Effector memory CD8-positive, alpha-beta T cell (primary cell): ENCODE measurements around the gene C9orf50.

ENCODE experiments used
- ATAC-seq: fragments of 150-1000 bp; cut with Tn5 transposase; replicated peaks from 2 replicates; pipeline ENCODE4 v1.10.0; 2021; ENCODE audit warnings: mild to moderate bottlenecking, moderate library complexity
- DNase-seq, 3 experiments: peaks; one replicate each; pipeline ENCODE4 v3.0.0; 2021
- H3K27ac Mint-ChIP-seq, 2 donors: one replicate each; pipeline ENCODE4 v1.8.0; 2022; ENCODE audit warnings: mild to moderate bottlenecking in 2 of 2, mixed read lengths in 2 of 2, moderate library complexity in 2 of 2
- H3K27me3 Mint-ChIP-seq, 2 donors: one replicate each; pipeline ENCODE4 v1.8.0; 2022; ENCODE audit warnings: mixed read lengths in 2 of 2
- H3K36me3 Mint-ChIP-seq: one replicate; pipeline ENCODE4 v1.8.0; 2022; ENCODE audit warnings: mild to moderate bottlenecking, moderate library complexity, mixed read lengths; ENCODE audit not compliant: insufficient read depth
- H3K4me1 Mint-ChIP-seq, 2 donors: one replicate each; pipeline ENCODE4 v1.8.0; 2022; ENCODE audit warnings: low read depth in 2 of 2, mixed read lengths in 2 of 2
- H3K4me3 Mint-ChIP-seq, 2 donors: one replicate each; pipeline ENCODE4 v1.8.0; 2022; ENCODE audit warnings: mild to moderate bottlenecking in 2 of 2, mixed read lengths in 2 of 2, moderate library complexity in 2 of 2
- H3K9me3 Mint-ChIP-seq, 2 donors: one replicate each; pipeline ENCODE4 v1.8.0; 2022; ENCODE audit warnings: mixed read lengths in 2 of 2

The C9orf50 gene

DNA sequence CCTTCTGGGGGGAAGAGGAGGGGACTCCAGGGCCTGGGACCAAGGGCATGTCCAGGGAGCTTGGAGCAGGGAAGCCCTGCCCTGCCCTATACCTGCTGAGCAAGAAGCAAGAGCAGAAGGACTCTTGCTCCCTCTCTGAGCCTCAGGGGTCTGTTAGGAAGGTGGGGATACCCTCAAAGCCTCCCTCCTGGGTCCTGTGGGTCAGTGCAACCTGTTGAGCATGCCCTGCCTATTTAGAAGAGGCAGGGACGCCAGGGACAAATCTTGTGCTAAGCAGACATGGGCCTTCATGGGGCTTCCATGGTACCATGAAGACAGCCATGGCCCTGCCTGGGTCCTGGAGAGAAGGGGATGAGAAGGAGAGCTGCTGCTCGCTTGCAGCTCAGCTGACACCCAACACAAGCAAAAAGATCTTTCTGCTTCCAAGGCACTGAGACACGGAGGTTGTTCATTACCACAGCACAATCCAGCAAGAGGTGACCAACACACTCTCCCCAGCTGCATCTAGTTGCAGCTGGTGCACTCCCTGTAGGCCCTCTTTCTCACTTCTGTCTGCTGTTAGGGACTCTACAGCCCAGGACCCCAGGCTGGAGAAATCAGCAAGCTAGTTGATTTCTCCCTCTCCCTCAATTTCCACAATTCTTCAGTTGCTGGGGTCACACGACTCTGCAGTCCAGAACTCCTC, 39.3 kb downstream of the C9orf50 start:
- no peak for ATAC-seq

DNA sequence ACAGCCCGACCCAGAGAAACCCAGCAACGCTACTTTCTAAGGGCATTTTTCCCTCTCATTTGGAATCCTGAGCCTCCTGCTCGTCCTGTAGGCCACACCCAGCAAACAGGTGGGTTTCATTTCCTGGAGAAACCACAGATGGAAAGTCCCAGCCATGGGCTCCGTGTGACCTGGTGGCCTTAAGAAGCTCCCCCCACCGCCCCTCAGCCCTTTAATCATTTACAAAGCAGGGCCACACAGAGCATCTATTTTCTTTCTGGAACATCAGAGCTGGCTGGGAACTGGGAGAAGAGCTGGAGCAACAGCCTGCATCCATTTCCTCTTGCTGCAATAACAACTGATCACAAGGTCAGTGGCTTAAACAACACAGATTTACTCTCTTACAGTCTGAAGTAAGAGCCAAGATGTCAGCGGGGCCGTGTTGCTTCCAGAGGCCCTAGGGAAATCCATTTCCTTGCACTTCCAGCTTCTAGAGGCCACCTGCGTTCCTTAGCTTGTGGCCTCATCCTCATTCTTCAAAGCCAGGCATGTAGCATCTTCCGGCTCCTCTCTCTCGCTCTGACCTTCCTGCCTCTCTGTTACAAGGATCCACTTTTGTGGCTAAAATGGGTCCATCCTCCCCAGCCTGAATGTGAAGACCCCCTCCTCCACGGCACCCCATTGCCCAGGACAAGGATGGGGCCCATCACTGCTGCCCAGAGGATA, 40.5 kb downstream of the C9orf50 start:
- H3K36me3 Mint-ChIP-seq: no peaks in the 10 kb centered on the region
- peaks cover 18 to 41% of the 10 kb centered on the region in 2 donors for H3K4me1 Mint-ChIP-seq
- ATAC-seq (peak; percentile 59), DNase-seq (no peak)
- no peaks in the 10 kb centered on the region for H3K27me3 Mint-ChIP-seq
- peak overlapping the region in 1 of 2 donors; percentile 46 for H3K27ac Mint-ChIP-seq
- peak overlapping the region in 1 of 2 donors; percentile 31 for H3K4me3 Mint-ChIP-seq
- peaks cover 0 to 2% of the 10 kb centered on the region in 2 donors for H3K9me3 Mint-ChIP-seq

More for the DNA sequence above, 39.3 kb downstream of the C9orf50 start:
- no peak for DNase-seq
- Mint-ChIP-seq H3K4me3 (no peak overlapping the region), H3K27ac (no peak overlapping the region), H3K4me1 (peaks cover 18 to 46% of the 10 kb centered on the region in 2 donors), H3K36me3 (no peaks in the 10 kb centered on the region), H3K9me3 (peaks cover 0 to 2% of the 10 kb centered on the region in 2 donors), H3K27me3 (no peaks in the 10 kb centered on the region)

DNA sequence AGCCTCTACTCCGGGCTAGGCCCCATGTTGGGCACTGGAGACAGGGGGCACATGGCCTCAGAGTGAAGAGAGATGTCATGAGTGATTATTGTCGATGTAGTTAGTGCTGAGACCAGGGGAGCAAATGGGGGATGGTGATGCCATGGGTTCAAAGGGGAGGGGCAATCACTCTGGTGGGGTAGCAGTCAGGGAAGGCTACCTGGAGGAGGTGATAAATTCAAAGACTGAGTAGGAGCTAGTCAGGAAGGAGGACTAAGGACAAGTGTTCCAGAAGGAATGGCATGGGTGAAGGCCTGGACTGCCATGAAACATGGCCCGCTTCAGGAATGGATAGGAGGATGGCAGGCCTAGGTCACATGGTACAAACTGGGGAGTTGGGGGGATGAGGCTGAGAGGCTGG, 41.6 kb downstream of the C9orf50 start:
- Mint-ChIP-seq H3K9me3 (peaks cover 0 to 2% of the 10 kb centered on the region in 2 donors), H3K36me3 (no peaks in the 10 kb centered on the region), H3K4me3 (peak overlapping the region in 1 of 2 donors; percentile 31), H3K4me1 (peaks cover 14 to 33% of the 10 kb centered on the region in 2 donors), H3K27ac (peak overlapping the region in 1 of 2 donors; percentile 17), H3K27me3 (no peaks in the 10 kb centered on the region)
- DNase-seq (no peak), ATAC-seq (no peak)

DNA sequence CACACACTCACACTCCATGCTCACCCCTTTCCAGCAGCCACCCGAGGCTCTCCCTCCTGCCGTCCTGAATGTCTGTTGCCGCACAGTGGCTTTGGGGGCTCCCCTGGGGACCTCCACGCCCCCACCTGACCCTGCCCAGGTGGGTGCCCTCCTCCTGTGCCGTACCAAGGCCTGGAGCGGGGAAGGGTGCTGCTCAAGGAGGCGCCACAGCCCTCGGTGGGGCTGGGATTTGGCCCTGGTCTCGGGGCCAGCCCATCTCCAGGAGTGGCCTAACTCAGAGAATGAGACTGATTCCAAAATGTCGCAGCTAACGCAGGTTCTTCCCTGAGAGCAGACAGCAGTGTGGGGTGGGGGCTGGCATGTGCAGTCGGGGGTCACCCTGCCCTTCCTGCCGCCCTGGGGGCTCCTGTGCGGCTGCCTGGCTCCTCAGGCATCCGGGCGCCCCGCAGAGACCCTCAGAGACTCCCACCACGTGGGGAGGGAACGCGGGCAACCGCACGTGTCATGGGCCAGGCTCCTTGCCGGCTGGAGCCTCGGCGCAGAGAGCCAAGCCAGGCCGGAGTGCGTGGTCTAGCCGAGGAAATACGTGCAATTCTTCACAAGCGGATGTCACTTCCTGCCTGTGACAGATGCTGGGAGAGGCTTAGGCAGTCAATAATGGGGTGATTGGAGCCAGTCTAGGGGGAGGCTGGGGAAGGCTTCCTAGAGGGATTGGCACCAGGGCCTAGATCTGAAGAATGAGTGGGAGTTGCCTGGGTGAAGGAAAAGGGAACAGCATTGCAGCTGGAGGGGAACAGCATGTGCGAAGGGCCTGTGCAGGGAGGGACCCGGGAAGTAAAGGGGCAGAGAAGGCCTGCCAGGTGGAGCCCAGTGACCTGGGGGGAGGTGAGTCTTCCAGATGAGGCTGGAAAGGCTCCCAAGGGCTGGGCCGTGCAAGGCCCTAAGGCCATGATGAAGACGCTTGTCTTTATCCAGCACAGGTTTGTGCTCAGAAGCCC, 44.1 kb downstream of the C9orf50 start:
- Mint-ChIP-seq H3K9me3 (no peaks in the 10 kb centered on the region), H3K27ac (no peak overlapping the region), H3K36me3 (no peaks in the 10 kb centered on the region), H3K4me1 (peaks cover 11 to 21% of the 10 kb centered on the region in 2 donors), H3K27me3 (peaks cover 0 to 4% of the 10 kb centered on the region in 2 donors), H3K4me3 (no peak overlapping the region)
- ATAC-seq (no peak), DNase-seq (no peak)

DNA sequence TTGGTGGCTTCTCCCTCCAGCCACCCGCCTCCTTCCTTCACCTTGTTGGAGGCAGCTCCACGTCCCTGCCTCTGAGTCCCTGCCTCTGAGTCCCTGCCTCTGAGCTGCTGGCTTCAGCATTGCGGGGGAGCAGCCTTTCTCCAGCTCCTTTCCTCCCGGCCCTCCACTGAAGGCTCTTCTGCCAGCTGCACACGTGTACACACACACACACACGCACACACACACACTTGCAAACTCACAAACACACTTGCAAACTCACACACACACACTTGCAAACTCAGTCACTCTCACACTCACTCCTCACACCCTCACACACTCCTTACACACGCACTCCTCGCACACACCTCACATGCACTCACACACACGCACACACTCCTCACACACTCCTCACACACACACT, 45.1 kb downstream of the C9orf50 start:
- Mint-ChIP-seq H3K9me3 (no peaks in the 10 kb centered on the region), H3K4me1 (peaks cover 14 to 19% of the 10 kb centered on the region in 2 donors), H3K36me3 (no peaks in the 10 kb centered on the region), H3K4me3 (no peak overlapping the region), H3K27me3 (peaks cover 4 to 15% of the 10 kb centered on the region in 2 donors), H3K27ac (no peak overlapping the region)
- ATAC-seq (no peak), DNase-seq (no peak)

DNA sequence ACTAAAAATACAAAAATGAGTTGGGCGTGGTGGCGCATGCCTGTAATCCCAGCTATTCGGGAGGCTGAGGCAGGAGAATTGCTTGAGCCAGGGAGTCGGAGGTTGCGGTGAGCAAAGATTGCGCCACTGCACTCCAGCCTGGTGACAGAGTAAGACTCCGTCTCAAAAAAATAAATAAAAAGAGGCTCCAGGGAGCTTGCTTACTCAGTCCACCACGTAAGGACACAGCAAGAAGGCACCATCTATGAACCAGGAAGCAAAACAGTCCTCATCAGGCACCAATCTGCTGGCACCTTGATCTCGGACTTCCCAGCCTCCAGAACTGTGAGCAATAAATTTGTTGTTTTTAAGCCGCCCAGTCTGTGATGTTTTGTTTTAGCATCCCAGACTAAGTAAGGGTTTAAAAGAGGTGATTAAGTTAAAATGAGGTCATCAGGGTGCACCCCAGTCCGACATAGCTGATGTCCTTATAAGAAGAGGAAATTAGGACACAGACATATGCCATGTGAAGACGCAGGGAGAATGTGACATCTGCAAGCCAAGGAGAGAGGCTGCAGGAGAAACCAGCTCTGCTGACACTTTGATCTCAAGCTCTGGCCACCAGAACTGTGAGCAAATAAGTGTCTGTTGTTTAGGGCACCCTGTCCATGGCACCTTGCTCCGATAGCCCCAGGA, 45.9 kb downstream of the C9orf50 start:
- Mint-ChIP-seq H3K36me3 (no peaks in the 10 kb centered on the region), H3K9me3 (no peaks in the 10 kb centered on the region), H3K4me3 (no peak overlapping the region), H3K27me3 (peaks cover 10 to 22% of the 10 kb centered on the region in 2 donors), H3K4me1 (peaks cover 10 to 14% of the 10 kb centered on the region in 2 donors), H3K27ac (no peak overlapping the region)
- ATAC-seq: no peak
- DNase-seq: no peak

DNA sequence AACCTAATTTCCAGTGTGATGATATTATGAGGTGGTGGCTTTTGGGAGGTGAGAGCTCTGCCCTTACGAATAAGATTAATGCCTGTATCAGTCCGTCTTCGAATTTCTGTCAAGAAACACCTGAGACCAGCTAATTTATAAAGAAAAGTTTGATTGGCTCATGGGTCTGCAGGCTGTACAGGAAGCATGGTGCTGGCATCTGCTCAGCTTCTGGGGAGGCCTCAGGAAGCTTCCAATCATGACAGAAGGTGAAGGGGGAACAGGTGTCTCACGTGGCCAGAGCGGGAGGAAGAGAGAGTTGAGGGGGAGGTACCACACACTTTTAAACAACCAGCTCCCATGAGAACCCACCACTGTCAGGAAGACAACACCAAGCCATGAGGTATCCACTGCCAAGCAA, 46.9 kb downstream of the C9orf50 start:
- ATAC-seq (no peak), DNase-seq (no peak)
- Mint-ChIP-seq H3K27ac (no peak overlapping the region), H3K36me3 (peaks cover 3% of the 10 kb centered on the region), H3K4me3 (no peak overlapping the region), H3K4me1 (peaks cover 11 to 16% of the 10 kb centered on the region in 2 donors), H3K9me3 (no peaks in the 10 kb centered on the region), H3K27me3 (peaks cover 19 to 33% of the 10 kb centered on the region in 2 donors)

DNA sequence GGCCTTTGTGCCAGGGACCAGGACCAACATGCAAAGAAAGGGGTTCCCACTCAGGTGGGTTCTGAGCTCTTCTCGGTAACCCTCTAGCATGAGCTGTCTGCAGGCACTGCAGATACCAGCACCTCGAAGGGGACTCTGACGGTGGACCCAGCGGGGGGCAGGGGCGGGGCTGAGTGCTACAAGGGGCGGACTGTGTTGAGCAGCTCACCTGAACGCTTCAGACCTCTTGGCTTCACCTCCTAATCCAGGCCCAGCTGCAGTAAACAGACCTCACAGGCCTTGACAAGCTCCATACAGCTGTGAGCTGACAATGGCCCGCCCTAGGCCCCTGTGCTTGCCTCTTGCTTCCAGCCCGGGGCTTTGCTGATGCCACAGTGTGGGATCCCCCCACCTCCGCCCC, 48.4 kb downstream of the C9orf50 start:
- DNase-seq (no peak), ATAC-seq (no peak)
- Mint-ChIP-seq H3K36me3 (peaks cover 3% of the 10 kb centered on the region), H3K4me3 (no peak overlapping the region), H3K27ac (no peak overlapping the region), H3K27me3 (peaks cover 26 to 44% of the 10 kb centered on the region in 2 donors), H3K4me1 (peaks cover 16 to 19% of the 10 kb centered on the region in 2 donors), H3K9me3 (no peaks in the 10 kb centered on the region)

DNA sequence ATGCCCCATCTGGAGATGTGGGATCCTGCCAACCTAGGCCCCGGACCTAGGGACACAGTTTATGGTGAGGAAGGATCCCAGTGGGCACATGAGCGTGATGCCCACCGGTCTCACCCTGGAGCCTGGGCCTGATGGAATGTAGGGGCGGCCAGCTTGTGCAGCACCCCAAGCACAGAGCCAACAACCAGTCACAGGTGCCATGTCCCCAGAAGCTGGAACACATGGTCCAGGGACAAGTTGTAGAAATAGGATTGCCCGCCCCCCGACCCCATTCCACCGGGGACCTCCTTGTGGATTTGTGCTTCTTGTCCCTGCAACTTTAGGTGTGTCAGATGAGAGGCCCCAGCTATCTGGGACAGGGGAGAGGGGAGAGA, 48.9 kb downstream of the C9orf50 start:
- H3K36me3 Mint-ChIP-seq: peaks cover 3% of the 10 kb centered on the region
- no peak overlapping the region for H3K27ac Mint-ChIP-seq
- ATAC-seq (no peak), DNase-seq (no peak)
- no peak overlapping the region for H3K4me3 Mint-ChIP-seq
- H3K9me3 Mint-ChIP-seq: no peaks in the 10 kb centered on the region
- peaks cover 26 to 48% of the 10 kb centered on the region in 2 donors for H3K27me3 Mint-ChIP-seq
- H3K4me1 Mint-ChIP-seq: peaks cover 16 to 19% of the 10 kb centered on the region in 2 donors

DNA sequence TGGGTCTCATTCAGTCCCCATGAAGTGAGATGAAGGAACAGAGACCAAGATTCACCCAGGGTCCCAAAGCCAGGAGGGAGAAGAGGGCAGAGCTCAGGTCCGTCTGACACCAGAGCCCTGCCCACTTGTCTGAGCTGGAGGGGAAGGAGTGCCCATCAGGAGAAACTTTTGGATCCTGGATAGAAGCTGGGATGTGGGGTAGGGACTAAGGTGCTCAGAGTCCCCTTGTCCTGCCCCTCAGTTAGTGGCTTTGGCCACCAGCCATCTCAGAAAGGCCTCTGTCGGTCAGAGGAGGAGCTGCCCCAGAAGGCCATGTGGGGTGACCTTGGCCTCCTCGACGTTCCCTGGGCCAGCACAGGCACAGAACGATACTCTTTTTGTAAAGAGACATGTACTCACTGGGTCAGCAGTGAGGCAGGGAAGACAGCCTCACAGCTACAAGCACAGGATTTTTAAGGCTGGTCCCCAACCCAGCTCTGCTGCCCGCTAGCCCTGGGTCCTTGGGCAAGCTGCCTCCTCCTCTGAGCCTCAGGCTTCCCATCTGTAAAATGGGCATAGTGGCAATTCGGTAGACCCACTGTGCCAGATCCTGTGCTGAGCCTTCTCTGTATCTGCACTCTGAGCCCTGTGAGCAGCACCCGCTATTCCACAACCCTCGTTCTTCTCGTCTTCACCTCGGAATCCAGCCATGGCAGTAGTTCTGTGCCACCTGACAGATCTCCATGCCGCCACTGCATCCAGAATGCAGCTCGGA, 49.4 kb downstream of the C9orf50 start:
- no peak for DNase-seq
- no peak for ATAC-seq
- Mint-ChIP-seq H3K4me3 (no peak overlapping the region), H3K4me1 (peaks cover 16 to 19% of the 10 kb centered on the region in 2 donors), H3K36me3 (peaks cover 3% of the 10 kb centered on the region), H3K27me3 (peaks cover 26 to 52% of the 10 kb centered on the region in 2 donors), H3K27ac (peak overlapping the region in 1 of 2 donors; percentile 7), H3K9me3 (no peaks in the 10 kb centered on the region)

DNA sequence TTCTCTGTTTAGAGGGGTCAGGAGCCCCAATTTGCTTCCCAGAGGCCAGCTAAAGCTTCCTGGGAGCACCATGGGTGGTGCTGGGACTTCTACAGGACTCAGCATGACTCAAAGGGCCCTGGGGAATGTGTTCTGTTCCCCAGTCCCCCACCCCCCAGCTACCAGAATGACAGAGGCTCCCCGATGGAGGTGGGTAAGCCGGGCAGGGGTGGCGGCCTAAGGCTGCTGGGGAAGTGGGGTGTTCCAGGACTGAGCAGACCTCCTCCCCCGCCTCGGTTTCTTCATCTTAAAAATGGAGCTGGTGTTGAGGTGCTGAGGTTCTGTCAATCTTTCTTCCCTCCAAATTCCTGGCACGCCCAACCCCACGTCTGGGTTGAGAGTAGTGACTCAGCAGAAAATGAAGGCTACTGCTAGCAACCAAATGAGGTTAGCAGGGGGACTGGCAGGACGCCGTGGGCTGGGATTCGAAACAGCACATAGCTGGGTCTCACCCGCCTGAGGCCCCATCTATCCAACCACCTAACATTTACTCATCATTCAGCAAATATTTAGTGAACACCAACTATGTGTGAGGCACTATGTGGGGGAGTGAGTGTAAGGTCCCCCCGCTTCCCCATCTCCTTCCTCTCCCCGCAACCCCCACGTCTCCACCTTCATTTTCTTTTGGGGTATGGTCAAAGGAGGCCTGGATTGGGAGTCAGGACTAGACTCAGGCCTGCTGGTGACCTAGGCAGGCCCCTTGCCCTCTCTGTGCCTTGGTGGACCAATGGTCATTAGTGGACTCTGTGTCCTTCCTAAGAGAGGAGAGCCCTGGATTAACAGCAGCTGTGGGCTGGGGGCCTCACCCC, 50.2 kb downstream of the C9orf50 start:
- peaks cover 31 to 60% of the 10 kb centered on the region in 2 donors for H3K27me3 Mint-ChIP-seq
- H3K36me3 Mint-ChIP-seq: peaks cover 3% of the 10 kb centered on the region
- peaks cover 16 to 19% of the 10 kb centered on the region in 2 donors for H3K4me1 Mint-ChIP-seq
- H3K4me3 Mint-ChIP-seq: no peak overlapping the region
- no peak for ATAC-seq
- no peaks in the 10 kb centered on the region for H3K9me3 Mint-ChIP-seq
- H3K27ac Mint-ChIP-seq: peak overlapping the region in 1 of 2 donors; percentile 7
- no peak for DNase-seq
